ENCODE measurements around the gene B4GALT2. TPM values are rescaled to one million over a fixed set of nuclear protein-coding genes. Genes with fewer than 3 reads are reported as not detected.
A peak's percentile ranks its signal among the peaks of the same experiment; 100 is the strongest.

Gene B4GALT2
- total and polyA plus RNA-seq, 9 of the 15 experiments (the other 6 are each of a cell fraction or from before 2014, with no cell fraction given): 1.3 to 86.8 (median 43.8) TPM

GRCh38 chr1:44029911-44030604 is 51.0 kb downstream of the B4GALT2 start (continued):
- peak; percentile 38; the same call in 1 of the 2 replicates for TF ChIP-seq ZBTB7A (IDR thresholded peaks at IDR 0.05; ENCODE audit: borderline replicate concordance, control insufficient read depth, low read depth, low read length)
- no peak for TF ChIP-seq SMARCA5 (IDR thresholded peaks at IDR 0.05)
- peak; percentile 11; the same call in 1 of the 2 replicates for TF ChIP-seq ZNF395 (CRISPR knock-in tag; IDR thresholded peaks at IDR 0.05)
- TF ChIP-seq MED1 (CRISPR knock-in tag; IDR thresholded peaks at IDR 0.05; ENCODE audit: borderline replicate concordance): no peak
- no peak for TF ChIP-seq POU5F1 (IDR thresholded peaks at IDR 0.05; ENCODE audit: borderline replicate concordance, low read depth, low read length, partially characterized antibody)
- TF ChIP-seq EP400 (IDR thresholded peaks at IDR 0.05): peak; percentile 99
- TF ChIP-seq ZSCAN32 (CRISPR knock-in tag; IDR thresholded peaks at IDR 0.05): peak; percentile 83
- TF ChIP-seq LCOR (CRISPR knock-in tag; IDR thresholded peaks at IDR 0.05): peak; percentile 25; the same call in 1 of the 2 replicates
- TF ChIP-seq ZNF274 (IDR thresholded peaks at IDR 0.05; ENCODE audit: borderline replicate concordance, low read depth, low read length): 0 out of 2 replicates have a peak, but pooled peaks have one; percentile 6
- peak in 1 of 2 experiments; percentile 10; a peak in 1 of 3 replicates for TF ChIP-seq CBX3 (IDR thresholded peaks at IDR 0.05; ENCODE audit: borderline replicate concordance in 1 of 2, low read length in 2 of 2)
- no peak for TF ChIP-seq NFIC (IDR thresholded peaks at IDR 0.05)
- TF ChIP-seq AFF1 (IDR thresholded peaks at IDR 0.05; ENCODE audit: low read depth in 1 of 2, partially characterized antibody in 2 of 2): no peak
- TF ChIP-seq KDM4B (IDR thresholded peaks at IDR 0.05; ENCODE audit: borderline replicate concordance in 2 of 2, low read depth in 1 of 2): no peak
- TF ChIP-seq HBP1 (CRISPR knock-in tag; IDR thresholded peaks at IDR 0.05): no peak
- TF ChIP-seq ZBTB26 (CRISPR knock-in tag; IDR thresholded peaks at IDR 0.05): peak; percentile 76; the same call in 1 of the 2 replicates
- peak; percentile 98 for TF ChIP-seq ZFP91 (CRISPR knock-in tag; IDR thresholded peaks at IDR 0.05)

Data from K562 (cell line).